Chondrocyte (in vitro differentiated cells): ENCODE measurements around the gene AFG1L. TPM values are rescaled to one million over a fixed set of nuclear protein-coding genes. Genes with fewer than 3 reads are reported as not detected.

Experiments used
- DNase-seq: peaks from one replicate; pipeline ENCODE4 v3.0.0; 2021; ENCODE audit warnings: mixed read lengths, low spot score
- H3K27ac Mint-ChIP-seq: one replicate; pipeline ENCODE4 v1.8.0; 2021; ENCODE audit warnings: mild to moderate bottlenecking, moderate library complexity, mixed read lengths; ENCODE audit not compliant: unreplicated experiment
- H3K27me3 Mint-ChIP-seq: 2 replicates; pipeline ENCODE4 v1.8.0; 2021; ENCODE audit warnings: low read depth, mixed read lengths
- H3K36me3 Mint-ChIP-seq: 2 replicates; pipeline ENCODE4 v1.8.0; 2021; ENCODE audit warnings: low read depth, mixed read lengths
- H3K4me1 Mint-ChIP-seq: 2 replicates; pipeline ENCODE4 v1.8.0; 2021; ENCODE audit warnings: low read depth, mild to moderate bottlenecking, mixed read lengths
- H3K4me3 Mint-ChIP-seq: one replicate; pipeline ENCODE4 v1.8.0; 2021; ENCODE audit warnings: mild to moderate bottlenecking, moderate library complexity, mixed read lengths; ENCODE audit not compliant: unreplicated experiment
- H3K9me3 Mint-ChIP-seq: 2 replicates; pipeline ENCODE4 v1.8.0; 2021; ENCODE audit warnings: low read depth, mixed read lengths
- CTCF ChIP-seq: fragments of 200-600 bp; sonication (generic); IDR thresholded peaks from 2 replicates; pipeline ENCODE4 v1.5.0; 2021; ENCODE audit warnings: antibody characterized with exemption, mild to moderate bottlenecking, moderate library complexity
- total RNA-seq: library from RNA; stranded (reverse); gene quantifications from 3 replicates; pipeline ENCODE4 v1.2.1, GENCODE V29; 2021

The AFG1L gene
- total RNA-seq, 1 donor from 2014 or later = 5.9 TPM

GRCh38 chr6:108353853-108354252 lies 59.0 kb downstream of the AFG1L start:
- Mint-ChIP-seq H3K4me1 (peaks cover 3% of the 10 kb centered on the region), H3K36me3 (peaks cover 2% of the 10 kb centered on the region), H3K27ac (peak overlapping the region; percentile 71), H3K9me3 (no peaks in the 10 kb centered on the region), H3K27me3 (no peaks in the 10 kb centered on the region), H3K4me3 (no peak overlapping the region)
- no peak for TF ChIP-seq CTCF
- no peak for DNase-seq

GRCh38 chr6:108355120-108355519 lies 60.3 kb downstream of the AFG1L start:
- Mint-ChIP-seq H3K36me3 (peaks cover 2% of the 10 kb centered on the region), H3K9me3 (no peaks in the 10 kb centered on the region), H3K4me3 (no peak overlapping the region), H3K27ac (no peak overlapping the region), H3K27me3 (no peaks in the 10 kb centered on the region), H3K4me1 (peaks cover 3% of the 10 kb centered on the region)
- TF ChIP-seq CTCF = no peak
- DNase-seq = no peak

GRCh38 chr6:108355890-108356289 lies 61.0 kb downstream of the AFG1L start:
- Mint-ChIP-seq H3K36me3 (peaks cover 2% of the 10 kb centered on the region), H3K4me3 (no peak overlapping the region), H3K4me1 (peaks cover 3% of the 10 kb centered on the region), H3K9me3 (no peaks in the 10 kb centered on the region), H3K27ac (no peak overlapping the region), H3K27me3 (no peaks in the 10 kb centered on the region)
- no peak for TF ChIP-seq CTCF
- no peak for DNase-seq

- DNase-seq = no peak
- Mint-ChIP-seq H3K27me3 (no peaks in the 10 kb centered on the region), H3K4me3 (no peak overlapping the region), H3K36me3 (no peaks in the 10 kb centered on the region), H3K27ac (no peak overlapping the region), H3K9me3 (no peaks in the 10 kb centered on the region), H3K4me1 (peaks cover 3% of the 10 kb centered on the region)
- peak; percentile 38 for TF ChIP-seq CTCF
These were observed 65.3 kb downstream of the AFG1L start for GRCh38 chr6:108359901-108360882.

- H3K4me1 Mint-ChIP-seq = peaks cover 3% of the 10 kb centered on the region
- no peak for TF ChIP-seq CTCF
- DNase-seq = no peak
- no peak overlapping the region for H3K27ac Mint-ChIP-seq
- no peaks in the 10 kb centered on the region for H3K36me3 Mint-ChIP-seq
- H3K9me3 Mint-ChIP-seq = no peaks in the 10 kb centered on the region
- H3K4me3 Mint-ChIP-seq = no peak overlapping the region
- no peaks in the 10 kb centered on the region for H3K27me3 Mint-ChIP-seq
These were observed 66.1 kb downstream of the AFG1L start for GRCh38 chr6:108360919-108361311.
